WTC11 (cell line): Measurements from ENCODE around the gene ATP6V0D1. TPM values are rescaled to one million over a fixed set of nuclear protein-coding genes. Genes with fewer than 3 reads are reported as not detected.

Source experiments
- ATAC-seq: fragments of 200-7000 bp; cut with Tn5 transposase; 2 replicates; pipeline ENCODE4 v1.10.0; 2021; ENCODE audit warnings: mild to moderate bottlenecking, moderate library complexity
- CTCF ChIA-PET: fragments of 300-600 bp; sonication (Branson Sonifier 250); formaldehyde crosslinking; loops from one replicate; lab custom pipeline; 2021; ENCODE audit warnings: antibody characterized with exemption; lab: Charles Lee
- POLR2A ChIA-PET: fragments of 350-600 bp; sonication (Branson Sonifier 250); formaldehyde crosslinking; loops from one replicate; lab custom pipeline; 2021; ENCODE audit warnings: antibody characterized with exemption; lab: Charles Lee
- DNase-seq: peaks from one replicate; pipeline ENCODE4 v3.0.0; 2021; ENCODE audit warnings: low spot score
- H3K27ac Mint-ChIP-seq: 2 replicates; pipeline ENCODE4 v1.8.0; 2021; ENCODE audit warnings: mixed read lengths
- H3K27me3 Mint-ChIP-seq: 2 replicates; pipeline ENCODE4 v1.8.0; 2021; ENCODE audit warnings: low read depth, mild to moderate bottlenecking, moderate library complexity, mixed read lengths
- H3K36me3 Mint-ChIP-seq: 2 replicates; pipeline ENCODE4 v1.8.0; 2021; ENCODE audit warnings: mixed read lengths
- H3K4me1 Mint-ChIP-seq: 2 replicates; pipeline ENCODE4 v1.8.0; 2022; ENCODE audit warnings: mixed read lengths
- H3K4me3 Mint-ChIP-seq: 2 replicates; pipeline ENCODE4 v1.8.0; 2021; ENCODE audit warnings: mild to moderate bottlenecking, moderate library complexity, mixed read lengths
- H3K9me3 Mint-ChIP-seq: 2 replicates; pipeline ENCODE4 v1.8.0; 2021; ENCODE audit warnings: mixed read lengths
- AR ChIP-seq: fragments of 250-450 bp; sonication (Bioruptor Pico); IDR thresholded peaks from 2 replicates; pipeline ENCODE4 v1.9.0; 2021; ENCODE audit warnings: mild to moderate bottlenecking
- ATF1 ChIP-seq: sonication (generic); formaldehyde crosslinking; IDR thresholded peaks from 2 replicates; pipeline ENCODE4 v1.8.1; 2023; ENCODE audit warnings: mild to moderate bottlenecking, moderate library complexity, missing genetic modification reagents
- EMX1 ChIP-seq: fragments of 250-450 bp; sonication (Bioruptor Pico); IDR thresholded peaks from 2 replicates; pipeline ENCODE4 v1.8.0; 2021; ENCODE audit warnings: mild to moderate bottlenecking
- ERG ChIP-seq: fragments of 250-450 bp; sonication (Bioruptor Pico); IDR thresholded peaks from 2 replicates; pipeline ENCODE4 v1.8.0; 2021; ENCODE audit warnings: mild to moderate bottlenecking
- ETV6 ChIP-seq: sonication (generic); formaldehyde crosslinking; IDR thresholded peaks from 2 replicates; pipeline ENCODE4 v1.8.1; 2022; ENCODE audit warnings: mild to moderate bottlenecking, missing genetic modification reagents
- FOXJ3 ChIP-seq: sonication (generic); formaldehyde crosslinking; IDR thresholded peaks from 2 replicates; pipeline ENCODE4 v1.9.0; 2021; ENCODE audit warnings: missing genetic modification reagents, mild to moderate bottlenecking, borderline replicate concordance
- FOXP1 ChIP-seq: sonication (generic); formaldehyde crosslinking; IDR thresholded peaks from 2 replicates; pipeline ENCODE4 v1.8.0; 2022; ENCODE audit warnings: missing genetic modification reagents, mild to moderate bottlenecking, moderate library complexity, borderline replicate concordance
- GRHL2 ChIP-seq: fragments of 250-450 bp; sonication (Bioruptor Pico); IDR thresholded peaks from 2 replicates; pipeline ENCODE4 v1.8.0; 2022; ENCODE audit warnings: mild to moderate bottlenecking, moderate library complexity; ENCODE audit not compliant: insufficient replicate concordance, severe bottlenecking
- MLX ChIP-seq: sonication (generic); formaldehyde crosslinking; IDR thresholded peaks from 2 replicates; pipeline ENCODE4 v1.8.1; 2023; ENCODE audit warnings: mild to moderate bottlenecking, missing genetic modification reagents, moderate library complexity
- MXD4 ChIP-seq: fragments of 250-450 bp; sonication (Bioruptor Pico); IDR thresholded peaks from 2 replicates; pipeline ENCODE4 v1.8.0; 2021; ENCODE audit warnings: mild to moderate bottlenecking, moderate library complexity, borderline replicate concordance
- MYBL2 ChIP-seq: sonication (generic); formaldehyde crosslinking; IDR thresholded peaks from 2 replicates; pipeline ENCODE4 v1.8.1; 2023; ENCODE audit warnings: mild to moderate bottlenecking, moderate library complexity, missing genetic modification reagents
- NR3C1 ChIP-seq: sonication (generic); formaldehyde crosslinking; conservative IDR thresholded peaks from 2 replicates; pipeline ENCODE4 v1.8.1; 2023; ENCODE audit warnings: low read depth, mild to moderate bottlenecking, missing genetic modification reagents
- RORB ChIP-seq: fragments of 250-450 bp; sonication (Bioruptor Pico); IDR thresholded peaks from 2 replicates; pipeline ENCODE4 v1.9.0; 2021; ENCODE audit warnings: mild to moderate bottlenecking
- ZNF121 ChIP-seq: sonication (generic); formaldehyde crosslinking; IDR thresholded peaks from 2 replicates; pipeline ENCODE4 v1.8.0; 2023; ENCODE audit warnings: missing genetic modification reagents
- ZNF232 ChIP-seq: sonication (generic); formaldehyde crosslinking; IDR thresholded peaks from 2 replicates; pipeline ENCODE4 v1.8.0; 2022; ENCODE audit warnings: mild to moderate bottlenecking, missing genetic modification reagents
- ZNF396 ChIP-seq: fragments of 250-450 bp; sonication (Bioruptor Pico); IDR thresholded peaks from 2 replicates; pipeline ENCODE4 v1.8.0; 2021; ENCODE audit warnings: mild to moderate bottlenecking, moderate library complexity, borderline replicate concordance
- ZNF423 ChIP-seq: fragments of 250-450 bp; sonication (Bioruptor Pico); IDR thresholded peaks from 2 replicates; pipeline ENCODE4 v2.1.2; 2022; ENCODE audit warnings: mild to moderate bottlenecking, moderate library complexity
- ZNF671 ChIP-seq: fragments of 250-450 bp; sonication (Bioruptor Pico); IDR thresholded peaks from 2 replicates; pipeline ENCODE4 v1.8.0; 2021; ENCODE audit warnings: mild to moderate bottlenecking
- total RNA-seq: library from RNA; stranded (reverse); gene quantifications from 3 replicates; pipeline ENCODE4 v1.2.3, GENCODE V29; 2021
- TF ChIP-seq, protein P1 (sequence below): sonication (generic); formaldehyde crosslinking; IDR thresholded peaks from 2 replicates; pipeline ENCODE4 v1.8.1; 2022; ENCODE audit warnings: low read depth, missing genetic modification reagents, borderline replicate concordance
- TF ChIP-seq, protein P2 (sequence below): fragments of 250-450 bp; sonication (Bioruptor Pico); IDR thresholded peaks from 2 replicates; pipeline ENCODE4 v1.9.0; 2021; ENCODE audit warnings: mild to moderate bottlenecking
- TF ChIP-seq, protein P3 (sequence below): sonication (generic); formaldehyde crosslinking; IDR thresholded peaks from 2 replicates; pipeline ENCODE4 v1.8.1; 2023; ENCODE audit warnings: mild to moderate bottlenecking, missing genetic modification reagents, borderline replicate concordance

Gene ATP6V0D1
- total RNA-seq, 1 experiment from 2014 or later, result 44.1 TPM

GRCh38 chr16:67443265-67443664 is 37.7 kb downstream of the ATP6V0D1 start (continued):
- TF ChIP-seq, protein P1, sequence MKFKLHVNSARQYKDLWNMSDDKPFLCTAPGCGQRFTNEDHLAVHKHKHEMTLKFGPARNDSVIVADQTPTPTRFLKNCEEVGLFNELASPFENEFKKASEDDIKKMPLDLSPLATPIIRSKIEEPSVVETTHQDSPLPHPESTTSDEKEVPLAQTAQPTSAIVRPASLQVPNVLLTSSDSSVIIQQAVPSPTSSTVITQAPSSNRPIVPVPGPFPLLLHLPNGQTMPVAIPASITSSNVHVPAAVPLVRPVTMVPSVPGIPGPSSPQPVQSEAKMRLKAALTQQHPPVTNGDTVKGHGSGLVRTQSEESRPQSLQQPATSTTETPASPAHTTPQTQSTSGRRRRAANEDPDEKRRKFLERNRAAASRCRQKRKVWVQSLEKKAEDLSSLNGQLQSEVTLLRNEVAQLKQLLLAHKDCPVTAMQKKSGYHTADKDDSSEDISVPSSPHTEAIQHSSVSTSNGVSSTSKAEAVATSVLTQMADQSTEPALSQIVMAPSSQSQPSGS (CRISPR knock-in tag), result no peak
- TF ChIP-seq, protein P2, sequence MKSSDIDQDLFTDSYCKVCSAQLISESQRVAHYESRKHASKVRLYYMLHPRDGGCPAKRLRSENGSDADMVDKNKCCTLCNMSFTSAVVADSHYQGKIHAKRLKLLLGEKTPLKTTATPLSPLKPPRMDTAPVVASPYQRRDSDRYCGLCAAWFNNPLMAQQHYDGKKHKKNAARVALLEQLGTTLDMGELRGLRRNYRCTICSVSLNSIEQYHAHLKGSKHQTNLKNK (CRISPR knock-in tag), result no peak
- TF ChIP-seq ZNF232 (CRISPR knock-in tag) (no peak), ZNF423 (CRISPR knock-in tag) (no peak), ZNF671 (no peak), EMX1 (no peak), FOXJ3 (CRISPR knock-in tag) (no peak)

DNA sequence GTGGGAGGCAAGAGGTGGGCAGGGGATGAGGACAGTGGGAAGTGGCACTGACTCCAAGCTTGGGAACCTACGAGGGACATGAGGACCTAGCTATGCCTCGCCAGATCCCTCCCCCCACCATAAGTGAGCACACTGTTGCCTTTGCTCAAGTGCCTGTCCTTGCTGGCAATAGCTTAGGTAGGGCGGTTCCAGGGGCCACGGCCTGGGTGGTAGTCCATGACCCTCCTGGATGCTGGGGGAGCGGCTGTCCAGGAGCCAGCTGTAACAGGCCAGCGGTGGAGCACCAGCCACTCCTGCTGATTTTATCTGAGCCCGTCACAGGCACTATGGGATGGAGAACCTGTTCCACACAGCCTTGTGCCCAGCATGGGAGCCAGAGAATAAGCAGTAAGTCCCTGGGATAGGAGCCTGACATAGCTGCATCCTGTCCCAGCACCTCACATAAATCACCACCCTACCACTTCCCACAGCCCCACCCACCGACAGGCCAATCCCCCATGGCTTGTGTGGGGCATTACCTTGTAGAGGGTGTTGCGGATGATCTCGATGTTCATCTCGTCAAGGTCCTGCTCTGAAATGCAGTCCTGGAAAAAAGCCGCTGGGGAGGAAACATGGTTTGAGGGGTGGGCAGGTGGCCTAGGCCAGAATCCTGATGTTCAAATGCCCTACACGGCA is 38.2 kb downstream of the ATP6V0D1 start:
- Mint-ChIP-seq H3K27me3 (no peaks in the 10 kb centered on the region), H3K9me3 (no peaks in the 10 kb centered on the region), H3K4me3 (no peak overlapping the region), H3K27ac (no peak overlapping the region), H3K36me3 (peaks cover 4% of the 10 kb centered on the region; the same call in 1 of the 2 replicates), H3K4me1 (peaks cover 6% of the 10 kb centered on the region)
- TF ChIP-seq ETV6 (CRISPR knock-in tag) (no peak), ZNF232 (CRISPR knock-in tag) (no peak), GRHL2 (CRISPR knock-in tag) (no peak), MLX (no peak), RORB (CRISPR knock-in tag) (no peak), ZNF396 (no peak), FOXJ3 (CRISPR knock-in tag) (no peak), FOXP1 (CRISPR knock-in tag) (no peak), MXD4 (no peak), MYBL2 (CRISPR knock-in tag) (no peak), ERG (CRISPR knock-in tag) (no peak), AR (CRISPR knock-in tag) (no peak), ATF1 (CRISPR knock-in tag) (no peak), NR3C1 (CRISPR knock-in tag) (no peak), ZNF121 (CRISPR knock-in tag) (no peak)
- TF ChIP-seq, protein P3, sequence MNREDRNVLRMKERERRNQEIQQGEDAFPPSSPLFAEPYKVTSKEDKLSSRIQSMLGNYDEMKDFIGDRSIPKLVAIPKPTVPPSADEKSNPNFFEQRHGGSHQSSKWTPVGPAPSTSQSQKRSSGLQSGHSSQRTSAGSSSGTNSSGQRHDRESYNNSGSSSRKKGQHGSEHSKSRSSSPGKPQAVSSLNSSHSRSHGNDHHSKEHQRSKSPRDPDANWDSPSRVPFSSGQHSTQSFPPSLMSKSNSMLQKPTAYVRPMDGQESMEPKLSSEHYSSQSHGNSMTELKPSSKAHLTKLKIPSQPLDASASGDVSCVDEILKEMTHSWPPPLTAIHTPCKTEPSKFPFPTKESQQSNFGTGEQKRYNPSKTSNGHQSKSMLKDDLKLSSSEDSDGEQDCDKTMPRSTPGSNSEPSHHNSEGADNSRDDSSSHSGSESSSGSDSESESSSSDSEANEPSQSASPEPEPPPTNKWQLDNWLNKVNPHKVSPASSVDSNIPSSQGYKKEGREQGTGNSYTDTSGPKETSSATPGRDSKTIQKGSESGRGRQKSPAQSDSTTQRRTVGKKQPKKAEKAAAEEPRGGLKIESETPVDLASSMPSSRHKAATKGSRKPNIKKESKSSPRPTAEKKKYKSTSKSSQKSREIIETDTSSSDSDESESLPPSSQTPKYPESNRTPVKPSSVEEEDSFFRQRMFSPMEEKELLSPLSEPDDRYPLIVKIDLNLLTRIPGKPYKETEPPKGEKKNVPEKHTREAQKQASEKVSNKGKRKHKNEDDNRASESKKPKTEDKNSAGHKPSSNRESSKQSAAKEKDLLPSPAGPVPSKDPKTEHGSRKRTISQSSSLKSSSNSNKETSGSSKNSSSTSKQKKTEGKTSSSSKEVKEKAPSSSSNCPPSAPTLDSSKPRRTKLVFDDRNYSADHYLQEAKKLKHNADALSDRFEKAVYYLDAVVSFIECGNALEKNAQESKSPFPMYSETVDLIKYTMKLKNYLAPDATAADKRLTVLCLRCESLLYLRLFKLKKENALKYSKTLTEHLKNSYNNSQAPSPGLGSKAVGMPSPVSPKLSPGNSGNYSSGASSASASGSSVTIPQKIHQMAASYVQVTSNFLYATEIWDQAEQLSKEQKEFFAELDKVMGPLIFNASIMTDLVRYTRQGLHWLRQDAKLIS (CRISPR knock-in tag), result no peak
- ATAC-seq (no peak), DNase-seq (no peak)
- CTCF ChIA-PET, result interaction anchor here (0.9 to 12.8 kb wide), 9 partner anchors 10 to 158 kb away, joined by 3 to 234 read pairs (median 12); partner anchors contain the start of genes HSD11B2, KCTD19 and LRRC36
- POLR2A ChIA-PET, result no interaction called here
